A549 (cell line): ENCODE data around the gene OR2M5. TPM values are rescaled to one million over a fixed set of nuclear protein-coding genes. Genes with fewer than 3 reads are reported as not detected.

Source experiments
- ATAC-seq, 2 experiments: fragments of 200-7000 bp in 1 of 2; fragments of >200 bp in 1 of 2; cut with Nextera tagmentation in 1 of 2; cut with Tn5 transposase in 1 of 2; 3 replicates each; pipeline versions ENCODE4 v1.8.0 to v1.9.1; 2018 to 2020; ENCODE audit warnings: mild to moderate bottlenecking in 1 of 2, moderate library complexity in 1 of 2
- CTCF ChIA-PET: fragments of 300-600 bp; sonication (Branson Sonifier 250); formaldehyde crosslinking; extraction: SDS; loops from one replicate; lab custom pipeline; 2021; ENCODE audit warnings: antibody characterized with exemption, inconsistent platforms; lab: Yijun Ruan, JAX
- POLR2A ChIA-PET: fragments of 350-600 bp; formaldehyde crosslinking; extraction: SDS; loops from one replicate; lab custom pipeline; 2021; ENCODE audit warnings: antibody characterized with exemption, inconsistent platforms; lab: Yijun Ruan, JAX
- DNase-seq, 2 experiments: peaks; one replicate each; pipeline versions ENCODE4 v3.0.0 to v3.0.0-alpha.2; 2011 to 2016; ENCODE audit warnings: low read depth in 1 of 2, low spot score in 1 of 2
- FAIRE-seq: peaks from 2 replicates; lab custom pipeline; 2011; peaks lifted over from hg19 to GRCh38; lab: Jason Lieb, UNC
- H3K27ac ChIP-seq, 2 experiments: fragments of >200 bp; sonication (Bioruptor Twin); formaldehyde crosslinking; 3 replicates each; pipeline ENCODE4 v1.5.1; 2016 to 2017
- H3K4me1 ChIP-seq: fragments of >200 bp; sonication (Bioruptor Twin); formaldehyde crosslinking; 3 replicates; pipeline ENCODE4 v1.6.1; 2016
- H3K4me2 ChIP-seq: fragments of >200 bp; sonication (Bioruptor Twin); formaldehyde crosslinking; 3 replicates; pipeline ENCODE4 v1.6.1; 2016
- H3K4me3 ChIP-seq: fragments of >200 bp; sonication (Bioruptor Twin); formaldehyde crosslinking; 3 replicates; pipeline ENCODE4 v1.5.1; 2016
- H3K9me3 ChIP-seq: fragments of >200 bp; sonication (Bioruptor Twin); formaldehyde crosslinking; 3 replicates; pipeline ENCODE4 v1.6.1; 2016
- CBX2 ChIP-seq: fragments of 200-600 bp; sonication (generic); IDR thresholded peaks from 2 replicates; pipeline ENCODE4 v1.6.1; 2016; ENCODE audit warnings: low read depth, mild to moderate bottlenecking, borderline replicate concordance
- EP300 ChIP-seq, 2 experiments: fragments of >200 bp; sonication (Bioruptor Twin); formaldehyde crosslinking; IDR thresholded peaks; 2 replicates in 1 of 2; 3 replicates in 1 of 2; pipeline ENCODE4 v1.6.1; 2016 to 2017
- GATA3 ChIP-seq: IDR thresholded peaks from 2 replicates; pipeline ENCODE4 v1.6.1; 2012; ENCODE audit warnings: borderline replicate concordance
- HDAC2 ChIP-seq: fragments of 200-600 bp; sonication (generic); IDR thresholded peaks from 2 replicates; pipeline ENCODE4 v1.6.1; 2016
- HOXB13 ChIP-seq: fragments of 250-450 bp; sonication (Bioruptor Pico); IDR thresholded peaks from 2 replicates; pipeline ENCODE4 v1.5.0; 2020; ENCODE audit warnings: low read depth, mild to moderate bottlenecking, moderate library complexity
- JUNB ChIP-seq: fragments of >200 bp; sonication (Bioruptor Twin); formaldehyde crosslinking; IDR thresholded peaks from 2 replicates; pipeline ENCODE4 v1.6.1; 2016
- MAFK ChIP-seq: fragments of 450-650 bp; IDR thresholded peaks from 2 replicates; pipeline ENCODE4 v1.6.1; 2014; ENCODE audit not compliant: partially characterized antibody
- MAX ChIP-seq: IDR thresholded peaks from 2 replicates; pipeline ENCODE4 v1.6.1; 2012
- MAZ ChIP-seq: fragments of 150-350 bp; IDR thresholded peaks from 2 replicates; pipeline ENCODE4 v1.6.1; 2014; ENCODE audit warnings: antibody characterized with exemption, low read depth, low read length, borderline replicate concordance
- NPAS2 ChIP-seq: fragments of 250-450 bp; sonication (Bioruptor Pico); IDR thresholded peaks from 2 replicates; pipeline ENCODE4 v1.8.0; 2022; ENCODE audit warnings: mild to moderate bottlenecking, moderate library complexity, borderline replicate concordance
- REST ChIP-seq: fragments of 200-600 bp; sonication (generic); IDR thresholded peaks from 2 replicates; pipeline ENCODE4 v1.6.1; 2016; ENCODE audit warnings: antibody characterized with exemption, mild to moderate bottlenecking, moderate library complexity
- RFX5 ChIP-seq: fragments of 450-650 bp; IDR thresholded peaks from 2 replicates; pipeline ENCODE4 v1.7.1; 2014; ENCODE audit warnings: antibody characterized with exemption, mild to moderate bottlenecking, moderate library complexity
- RNF2 ChIP-seq: fragments of 200-600 bp; sonication (generic); IDR thresholded peaks from 2 replicates; pipeline ENCODE4 v1.6.1; 2016; ENCODE audit warnings: low read depth, mild to moderate bottlenecking, antibody characterized with exemption, moderate library complexity, borderline replicate concordance
- SREBF2 ChIP-seq: fragments of 450-650 bp; IDR thresholded peaks from 2 replicates; pipeline ENCODE4 v1.6.1; 2014; ENCODE audit warnings: mild to moderate bottlenecking, moderate library complexity
- ZFP36 ChIP-seq: fragments of 450-650 bp; IDR thresholded peaks from 2 replicates; pipeline ENCODE4 v1.6.1; 2014; ENCODE audit warnings: borderline replicate concordance; ENCODE audit not compliant: partially characterized antibody
- WGBS: methylation state at CpG from one replicate; pipeline ENCODE4 v1.1.6; 2017; ENCODE audit errors: missing lambda C conversion rate; 5-methylcytosine and 5-hydroxymethylcytosine counted together
- polyA plus RNA-seq, 4 experiments: library from polyadenylated mRNA; depleted of rRNA in 3 of 4; stranded (reverse); fragments of >200 nt; fragmentation: RNase III in 1 of 4; extraction: RNeasy Plus Mini Kit Qiagen cat#74134 plus additional on column Dnase treatment in 1 of 4; gene quantifications; 2 replicates in 3 of 4; 3 replicates in 1 of 4; pipeline ENCODE4 v1.2.3, GENCODE V29; 2011 to 2017
- TF ChIP-seq, protein P1 (sequence below): fragments of 250-450 bp; sonication (Bioruptor Pico); IDR thresholded peaks from 2 replicates; pipeline ENCODE4 v1.5.0; 2020; ENCODE audit warnings: low read depth, mild to moderate bottlenecking, moderate library complexity
- TF ChIP-seq, protein P2 (sequence below): fragments of 250-450 bp; sonication (Bioruptor Pico); IDR thresholded peaks from 2 replicates; pipeline ENCODE4 v1.5.0; 2021; ENCODE audit warnings: mild to moderate bottlenecking, moderate library complexity, borderline replicate concordance

OR2M5 gene
- polyA plus RNA-seq, 2 of the 4 experiments (the other 2 are of a cell fraction): not detected

DNA sequence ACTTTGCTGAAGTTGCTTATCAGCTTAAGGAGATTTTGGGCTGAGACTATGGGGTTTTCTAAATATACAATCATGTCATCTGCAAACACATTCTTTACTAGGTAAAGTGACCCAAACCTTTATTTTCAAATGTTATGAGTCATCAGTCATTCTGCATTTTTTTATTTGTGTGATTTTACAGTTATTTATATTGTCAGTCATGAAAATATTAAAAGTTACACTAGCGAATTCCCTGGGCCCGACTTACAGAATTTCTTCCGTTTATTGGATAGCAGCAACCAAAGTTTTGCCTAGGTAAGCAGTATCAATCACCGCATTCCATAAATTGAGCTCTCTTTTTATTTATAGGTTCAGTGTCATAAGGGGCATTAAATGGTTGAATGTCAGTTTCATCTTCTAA, 13.8 kb downstream of the OR2M5 start:
- ChIA-PET POLR2A (no interaction called here), CTCF (no interaction called here)
- no peak for FAIRE-seq

DNA sequence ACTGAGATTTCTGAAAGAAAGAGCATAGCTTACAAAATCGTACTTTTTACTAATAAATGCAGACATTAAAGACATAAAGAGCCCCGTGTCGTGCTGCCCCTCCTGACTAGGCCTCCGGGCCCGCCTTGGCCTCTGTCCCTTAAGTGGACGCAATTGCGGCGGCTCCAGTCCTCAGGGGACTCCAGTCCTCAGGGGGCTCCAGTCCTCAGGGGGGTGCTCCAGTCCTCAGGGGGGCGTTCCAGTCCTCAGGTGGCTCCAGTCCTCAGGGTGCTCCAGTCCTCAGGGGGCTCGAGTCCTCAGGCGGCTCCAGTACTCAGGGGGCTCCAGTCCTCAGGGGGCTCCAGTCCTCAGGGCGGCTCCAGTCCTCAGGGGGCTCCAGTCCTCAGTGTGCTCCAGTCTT, 19.1 kb downstream of the OR2M5 start:
- ATAC-seq (no peak), DNase-seq (no peak)
- ChIA-PET POLR2A (no interaction called here), CTCF (no interaction called here)
- Histone ChIP-seq H3K27ac (no peak overlapping the region), H3K4me3 (no peak overlapping the region), H3K9me3 (peaks cover 4% of the 10 kb centered on the region; the same call in 1 of the 3 replicates)
- 40% methylated on average over 9 of the region's 12 CpGs for WGBS
- TF ChIP-seq RNF2: no peak
- TF ChIP-seq ZFP36: no peak
- TF ChIP-seq, all 56 proteins: peak for 0
- FAIRE-seq: no peak
- Histone ChIP-seq H3K4me1 (no peaks in the 10 kb centered on the region), H3K4me2 (no peak overlapping the region)

More for the DNA sequence above, 13.8 kb downstream of the OR2M5 start:
- DNase-seq: no peak
- 1% methylated on average over 4 of the region's 4 CpGs for WGBS
- H3K9me3 ChIP-seq: peaks cover 4% of the 10 kb centered on the region; the same call in 1 of the 3 replicates
- no peak for TF ChIP-seq SREBF2
- no peak for TF ChIP-seq REST
- TF ChIP-seq, protein P1, sequence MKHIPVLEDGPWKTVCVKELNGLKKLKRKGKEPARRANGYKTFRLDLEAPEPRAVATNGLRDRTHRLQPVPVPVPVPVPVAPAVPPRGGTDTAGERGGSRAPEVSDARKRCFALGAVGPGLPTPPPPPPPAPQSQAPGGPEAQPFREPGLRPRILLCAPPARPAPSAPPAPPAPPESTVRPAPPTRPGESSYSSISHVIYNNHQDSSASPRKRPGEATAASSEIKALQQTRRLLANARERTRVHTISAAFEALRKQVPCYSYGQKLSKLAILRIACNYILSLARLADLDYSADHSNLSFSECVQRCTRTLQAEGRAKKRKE (CRISPR knock-in tag): no peak
- no peak for TF ChIP-seq EP300 (IDR thresholded peaks at IDR 0.05)
- TF ChIP-seq JUNB: no peak
- no peak for ATAC-seq
- H3K27ac ChIP-seq: no peak overlapping the region
- H3K4me2 ChIP-seq: no peak overlapping the region
- H3K4me1 ChIP-seq: no peaks in the 10 kb centered on the region
- no peak overlapping the region for H3K4me3 ChIP-seq

- POLR2A ChIA-PET: no interaction called here
- ATAC-seq: no peak
- DNase-seq: no peak
- FAIRE-seq: no peak
- 33% methylated on average over 13 of the region's 14 CpGs for WGBS
- no peaks in the 10 kb centered on the region for H3K4me1 ChIP-seq
- H3K4me3 ChIP-seq: no peak overlapping the region
- CTCF ChIA-PET: no interaction called here
- TF ChIP-seq RFX5 (no peak), MAZ (no peak), HDAC2 (no peak), HOXB13 (CRISPR knock-in tag) (no peak), GATA3 (no peak), CBX2 (no peak), MAFK (no peak), JUNB (no peak), MAX (no peak), NPAS2 (CRISPR knock-in tag) (no peak)
- TF ChIP-seq, protein P2, sequence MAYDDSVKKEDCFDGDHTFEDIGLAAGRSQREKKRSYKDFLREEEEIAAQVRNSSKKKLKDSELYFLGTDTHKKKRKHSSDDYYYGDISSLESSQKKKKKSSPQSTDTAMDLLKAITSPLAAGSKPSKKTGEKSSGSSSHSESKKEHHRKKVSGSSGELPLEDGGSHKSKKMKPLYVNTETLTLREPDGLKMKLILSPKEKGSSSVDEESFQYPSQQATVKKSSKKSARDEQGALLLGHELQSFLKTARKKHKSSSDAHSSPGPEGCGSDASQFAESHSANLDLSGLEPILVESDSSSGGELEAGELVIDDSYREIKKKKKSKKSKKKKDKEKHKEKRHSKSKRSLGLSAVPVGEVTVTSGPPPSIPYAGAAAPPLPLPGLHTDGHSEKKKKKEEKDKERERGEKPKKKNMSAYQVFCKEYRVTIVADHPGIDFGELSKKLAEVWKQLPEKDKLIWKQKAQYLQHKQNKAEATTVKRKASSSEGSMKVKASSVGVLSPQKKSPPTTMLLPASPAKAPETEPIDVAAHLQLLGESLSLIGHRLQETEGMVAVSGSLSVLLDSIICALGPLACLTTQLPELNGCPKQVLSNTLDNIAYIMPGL (CRISPR knock-in tag): no peak
- TF ChIP-seq, all 56 proteins: peak for 0
- Histone ChIP-seq H3K27ac (no peak overlapping the region), H3K4me2 (no peak overlapping the region), H3K9me3 (no peaks in the 10 kb centered on the region; the same call in 2 of the 3 replicates)
These were observed 20.2 kb downstream of the OR2M5 start for GRCh38 chr1:248165186-248165585.
